ENCODE measurements around the gene MARCHF7. TPM values are rescaled to one million over a fixed set of nuclear protein-coding genes. Genes with fewer than 3 reads are reported as not detected.

The MARCHF7 gene
- total RNA-seq, 1 donor from 2014 or later, result 49.4 TPM

GRCh38 chr2:159753797-159754196 is 41.5 kb downstream of the MARCHF7 start:
- peak overlapping the region in 1 of 2 donors; percentile 9 for H3K27ac ChIP-seq
- peaks cover 18 to 61% of the 10 kb centered on the region in 2 donors for H3K36me3 ChIP-seq
- no peak for TF ChIP-seq CTCF (IDR thresholded peaks at IDR 0.05)
- intact Hi-C loops (cut with DNase I), result no loop called here
- no peaks in the 10 kb centered on the region for H3K9me3 ChIP-seq
- H3K27me3 ChIP-seq, result no peaks in the 10 kb centered on the region
- H3K4me3 ChIP-seq, result no peak overlapping the region
- peaks cover 0 to 4% of the 10 kb centered on the region in 2 donors for H3K4me1 ChIP-seq
- DNase-seq (ENCODE audit: low spot score in 2 of 2), result no peak

- peaks cover 0 to 8% of the 10 kb centered on the region in 2 donors for H3K4me1 ChIP-seq
- no peak overlapping the region for H3K4me3 ChIP-seq
- no peak overlapping the region for H3K27ac ChIP-seq
- intact Hi-C loops (cut with DNase I), result no loop called here
- H3K27me3 ChIP-seq, result no peaks in the 10 kb centered on the region
- H3K9me3 ChIP-seq, result no peaks in the 10 kb centered on the region
- H3K36me3 ChIP-seq, result peaks cover 18 to 51% of the 10 kb centered on the region in 2 donors
- TF ChIP-seq CTCF (IDR thresholded peaks at IDR 0.05), result no peak
- DNase-seq (ENCODE audit: low spot score in 2 of 2), result no peak
These were observed 42.7 kb downstream of the MARCHF7 start for GRCh38 chr2:159755014-159755413.

GRCh38 chr2:159755788-159756187 is 43.5 kb downstream of the MARCHF7 start:
- H3K36me3 ChIP-seq, result peaks cover 16 to 48% of the 10 kb centered on the region in 2 donors
- no peak for DNase-seq (ENCODE audit: low spot score in 2 of 2)
- no peak for TF ChIP-seq CTCF (IDR thresholded peaks at IDR 0.05)
- intact Hi-C loops (cut with DNase I), result no loop called here
- no peaks in the 10 kb centered on the region for H3K27me3 ChIP-seq
- H3K27ac ChIP-seq, result peak overlapping the region in 1 of 2 donors; percentile 35
- no peaks in the 10 kb centered on the region for H3K9me3 ChIP-seq
- H3K4me1 ChIP-seq, result peaks cover 0 to 11% of the 10 kb centered on the region in 2 donors
- H3K4me3 ChIP-seq, result no peak overlapping the region

GRCh38 chr2:159758239-159758638 is 45.9 kb downstream of the MARCHF7 start:
- Histone ChIP-seq H3K36me3 (peaks cover 10 to 41% of the 10 kb centered on the region in 2 donors), H3K27ac (no peak overlapping the region), H3K27me3 (no peaks in the 10 kb centered on the region), H3K4me1 (peaks cover 0 to 11% of the 10 kb centered on the region in 2 donors), H3K4me3 (no peak overlapping the region), H3K9me3 (no peaks in the 10 kb centered on the region)
- intact Hi-C loops (cut with DNase I), result no loop called here
- no peak for TF ChIP-seq CTCF (IDR thresholded peaks at IDR 0.05)
- DNase-seq (ENCODE audit: low spot score in 2 of 2), result no peak

- intact Hi-C loops (cut with DNase I), result no loop called here
- Histone ChIP-seq H3K36me3 (peaks cover 10 to 42% of the 10 kb centered on the region in 2 donors), H3K4me3 (no peak overlapping the region), H3K27ac (no peak overlapping the region), H3K27me3 (no peaks in the 10 kb centered on the region), H3K4me1 (peaks cover 0 to 11% of the 10 kb centered on the region in 2 donors), H3K9me3 (no peaks in the 10 kb centered on the region)
- no peak for DNase-seq (ENCODE audit: low spot score in 2 of 2)
- TF ChIP-seq CTCF (IDR thresholded peaks at IDR 0.05), result no peak
These were observed 46.4 kb downstream of the MARCHF7 start for GRCh38 chr2:159758686-159759085.

- Histone ChIP-seq H3K4me3 (no peak overlapping the region), H3K4me1 (peaks cover 0 to 7% of the 10 kb centered on the region in 2 donors), H3K36me3 (peaks cover 10 to 36% of the 10 kb centered on the region in 2 donors), H3K27ac (no peak overlapping the region), H3K9me3 (no peaks in the 10 kb centered on the region), H3K27me3 (no peaks in the 10 kb centered on the region)
- TF ChIP-seq CTCF (IDR thresholded peaks at IDR 0.05), result no peak
- DNase-seq (ENCODE audit: low spot score in 2 of 2), result no peak
- intact Hi-C loops (cut with DNase I), result no loop called here
These were observed 47.3 kb downstream of the MARCHF7 start for GRCh38 chr2:159759577-159759976.
